ENCODE data around the gene SEPTIN11. TPM values are rescaled to one million over a fixed set of nuclear protein-coding genes. Genes with fewer than 3 reads are reported as not detected.

SEPTIN11 gene
- total and polyA plus RNA-seq, 4 donors = 20.4 to 126 (median 64.4) TPM

DNA sequence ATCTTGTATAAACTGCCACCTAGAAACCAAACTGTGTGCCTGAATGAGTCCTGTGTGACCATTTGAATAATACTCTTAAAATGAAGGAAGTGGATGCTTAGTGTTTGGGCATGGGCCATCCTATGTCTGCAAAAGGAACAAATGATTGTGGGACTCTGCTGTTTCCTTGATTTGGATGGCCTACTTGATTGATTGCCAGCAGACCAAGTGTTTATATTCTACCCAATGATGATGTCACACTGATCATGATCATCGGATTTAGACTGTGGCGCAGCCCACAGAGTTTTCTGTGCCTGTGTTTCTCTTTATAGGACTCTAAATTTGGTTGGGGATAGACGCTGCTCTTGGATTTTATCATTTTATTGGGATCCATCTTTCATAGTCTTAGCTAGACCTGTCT lies 4.4 kb downstream of the SEPTIN11 start:
- TF ChIP-seq, protein P1, sequence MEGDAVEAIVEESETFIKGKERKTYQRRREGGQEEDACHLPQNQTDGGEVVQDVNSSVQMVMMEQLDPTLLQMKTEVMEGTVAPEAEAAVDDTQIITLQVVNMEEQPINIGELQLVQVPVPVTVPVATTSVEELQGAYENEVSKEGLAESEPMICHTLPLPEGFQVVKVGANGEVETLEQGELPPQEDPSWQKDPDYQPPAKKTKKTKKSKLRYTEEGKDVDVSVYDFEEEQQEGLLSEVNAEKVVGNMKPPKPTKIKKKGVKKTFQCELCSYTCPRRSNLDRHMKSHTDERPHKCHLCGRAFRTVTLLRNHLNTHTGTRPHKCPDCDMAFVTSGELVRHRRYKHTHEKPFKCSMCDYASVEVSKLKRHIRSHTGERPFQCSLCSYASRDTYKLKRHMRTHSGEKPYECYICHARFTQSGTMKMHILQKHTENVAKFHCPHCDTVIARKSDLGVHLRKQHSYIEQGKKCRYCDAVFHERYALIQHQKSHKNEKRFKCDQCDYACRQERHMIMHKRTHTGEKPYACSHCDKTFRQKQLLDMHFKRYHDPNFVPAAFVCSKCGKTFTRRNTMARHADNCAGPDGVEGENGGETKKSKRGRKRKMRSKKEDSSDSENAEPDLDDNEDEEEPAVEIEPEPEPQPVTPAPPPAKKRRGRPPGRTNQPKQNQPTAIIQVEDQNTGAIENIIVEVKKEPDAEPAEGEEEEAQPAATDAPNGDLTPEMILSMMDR (IDR thresholded peaks at IDR 0.05; ENCODE audit: control extremely low read depth, extremely low read depth) = no peak
- no peak overlapping the region for H3K27ac ChIP-seq (ENCODE audit: low read depth in 1 of 2, low read length in 1 of 2)
- no peak for DNase-seq
- no peaks in the 10 kb centered on the region for H3K9me3 ChIP-seq (ENCODE audit: control insufficient read depth in 4 of 4, insufficient read depth in 3 of 4, low read length in 3 of 4)
- no peak for ATAC-seq (ENCODE audit: insufficient read depth, low FRiP score)
- H3K4me3 ChIP-seq = no peak overlapping the region
- H3K36me3 ChIP-seq (ENCODE audit: control insufficient read depth in 4 of 4, insufficient read depth in 4 of 4, low read length in 4 of 4) = peaks cover 0 to 3% (median 0%) of the 10 kb centered on the region in 4 donors
- H3K4me1 ChIP-seq (ENCODE audit: control insufficient read depth in 5 of 5, insufficient read depth in 5 of 5, low read length in 5 of 5) = peaks cover 4 to 48% (median 28%) of the 10 kb centered on the region in 5 donors
- 76 to 78% methylated on average over 3 of the region's 3 CpGs for WGBS, 2 donors
- no peaks in the 10 kb centered on the region for H3K27me3 ChIP-seq (ENCODE audit: control insufficient read depth in 3 of 3, insufficient read depth in 3 of 3, low read length in 2 of 3)
- H3K9ac ChIP-seq (ENCODE audit: insufficient read depth in 1 of 2, low read length in 2 of 2) = no peak overlapping the region

- DNase-seq (no peak), ATAC-seq (ENCODE audit: insufficient read depth, low FRiP score) (no peak)
- no peak overlapping the region for H3K4me3 ChIP-seq
- H3K36me3 ChIP-seq (ENCODE audit: control insufficient read depth in 4 of 4, insufficient read depth in 4 of 4, low read length in 4 of 4) = peaks cover 0 to 4% (median 0%) of the 10 kb centered on the region in 4 donors
- peaks cover 4 to 48% (median 28%) of the 10 kb centered on the region in 5 donors for H3K4me1 ChIP-seq (ENCODE audit: control insufficient read depth in 5 of 5, insufficient read depth in 5 of 5, low read length in 5 of 5)
- whole genome bisulfite sequencing, 2 donors = 73 to 85% methylated on average over 4 of the region's 4 CpGs
- TF ChIP-seq, protein P1 (IDR thresholded peaks at IDR 0.05; ENCODE audit: control extremely low read depth, extremely low read depth) = no peak
- no peaks in the 10 kb centered on the region for H3K9me3 ChIP-seq (ENCODE audit: control insufficient read depth in 4 of 4, insufficient read depth in 3 of 4, low read length in 3 of 4)
- no peak overlapping the region for H3K9ac ChIP-seq (ENCODE audit: insufficient read depth in 1 of 2, low read length in 2 of 2)
- H3K27me3 ChIP-seq (ENCODE audit: control insufficient read depth in 3 of 3, insufficient read depth in 3 of 3, low read length in 2 of 3) = no peaks in the 10 kb centered on the region
- no peak overlapping the region for H3K27ac ChIP-seq (ENCODE audit: low read depth in 1 of 2, low read length in 1 of 2)
These were observed 4.9 kb downstream of the SEPTIN11 start for GRCh38 chr4:76954489-76954888.

DNA sequence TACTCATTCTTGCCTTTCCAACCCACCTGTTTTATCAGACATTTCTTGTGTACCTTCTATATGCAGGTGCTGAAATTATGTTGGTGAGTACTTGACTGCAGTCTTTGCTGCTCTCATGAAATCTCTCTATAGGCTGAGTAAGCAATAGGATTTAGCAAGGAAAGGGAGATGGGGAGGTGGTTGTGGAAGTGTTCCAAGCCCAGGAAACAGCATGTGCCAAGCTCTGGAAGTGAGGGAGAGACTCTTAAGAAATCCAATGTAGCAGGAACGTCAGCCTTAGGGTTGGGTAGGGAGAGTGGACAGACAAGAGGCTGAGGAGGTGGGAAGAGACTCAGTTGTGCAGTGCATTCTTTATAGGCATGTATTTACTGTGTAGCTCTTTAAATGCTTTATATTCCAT lies 5.6 kb downstream of the SEPTIN11 start:
- TF ChIP-seq, protein P1 (IDR thresholded peaks at IDR 0.05; ENCODE audit: control extremely low read depth, extremely low read depth) = no peak
- ATAC-seq (ENCODE audit: insufficient read depth, low FRiP score) (no peak), DNase-seq (peak; percentile 49 to 88 (median 76))
- Histone ChIP-seq H3K27ac (ENCODE audit: low read depth in 1 of 2, low read length in 1 of 2) (no peak overlapping the region), H3K4me3 (no peak overlapping the region), H3K36me3 (ENCODE audit: control insufficient read depth in 4 of 4, insufficient read depth in 4 of 4, low read length in 4 of 4) (peaks cover 0 to 4% (median 0%) of the 10 kb centered on the region in 4 donors), H3K4me1 (ENCODE audit: control insufficient read depth in 5 of 5, insufficient read depth in 5 of 5, low read length in 5 of 5) (peaks cover 4 to 48% (median 28%) of the 10 kb centered on the region in 5 donors), H3K9me3 (ENCODE audit: control insufficient read depth in 4 of 4, insufficient read depth in 3 of 4, low read length in 3 of 4) (no peaks in the 10 kb centered on the region), H3K27me3 (ENCODE audit: control insufficient read depth in 3 of 3, insufficient read depth in 3 of 3, low read length in 2 of 3) (no peaks in the 10 kb centered on the region), H3K9ac (ENCODE audit: insufficient read depth in 1 of 2, low read length in 2 of 2) (no peak overlapping the region)
- 37 to 52% methylated on average over 1 of the region's 1 CpG for WGBS, 2 donors

Data from lung (tissue), 12 donors.